ENCODE data around the gene PANK1. TPM values are rescaled to one million over a fixed set of nuclear protein-coding genes. Genes with fewer than 3 reads are reported as not detected.

PANK1 gene
- total and polyA plus RNA-seq, 3 experiments from 2014 or later, result 0.16 to 4.9 (median 3.7) TPM

DNA sequence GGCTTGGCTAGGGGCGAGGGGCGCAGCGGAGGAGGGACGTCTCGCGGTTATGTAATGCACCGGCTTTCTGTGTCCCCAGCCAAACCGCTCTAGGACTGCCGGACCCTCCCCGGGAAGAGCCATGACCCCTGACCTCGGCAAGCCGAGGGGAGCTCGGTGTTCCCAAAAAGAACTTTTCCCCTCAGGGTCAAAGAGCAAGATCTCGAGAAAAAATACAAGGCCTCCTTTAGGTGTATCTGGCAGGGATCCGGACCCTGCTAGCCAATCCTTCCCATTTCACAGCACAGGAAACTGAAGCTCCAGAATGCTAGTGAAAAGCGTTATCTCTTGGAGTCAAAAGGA lies 109.1 kb downstream of the PANK1 start:
- H3K9me3 ChIP-seq (ENCODE audit: low read length), result no peaks in the 10 kb centered on the region
- ChIA-PET POLR2A (no interaction called here), CTCF (interaction anchor here (1.0 kb wide), 1 partner anchor 9 kb away, joined by 3 read pairs; no protein-coding TSS in a partner anchor)
- no peaks in the 10 kb centered on the region for H3K36me3 ChIP-seq (ENCODE audit: insufficient read depth, low read length)
- Mint-ChIP-seq H3K4me1 (peaks cover 9 to 16% (median 10%) of the 10 kb centered on the region in 3 donors), H3K36me3 (no peaks in the 10 kb centered on the region), H3K27me3 (peaks cover 46 to 77% of the 10 kb centered on the region in 2 donors), H3K4me3 (peak overlapping the region in 3 of 7 donors; percentile 23 to 41 (median 29)), H3K27ac (peak overlapping the region in 1 of 8 donors; percentile 29), H3K9me3 (no peaks in the 10 kb centered on the region)
- no peaks in the 10 kb centered on the region for H3K4me1 ChIP-seq (ENCODE audit: insufficient read depth, low read length)
- H3K4me3 ChIP-seq (ENCODE audit: low read length), result no peak overlapping the region
- DNase-seq, result no peak
- peaks cover 6% of the 10 kb centered on the region for H3K27me3 ChIP-seq (ENCODE audit: insufficient read depth, low read length, poor library complexity, severe bottlenecking)
- H3K27ac ChIP-seq (ENCODE audit: low read depth, low read length), result no peak overlapping the region

DNA sequence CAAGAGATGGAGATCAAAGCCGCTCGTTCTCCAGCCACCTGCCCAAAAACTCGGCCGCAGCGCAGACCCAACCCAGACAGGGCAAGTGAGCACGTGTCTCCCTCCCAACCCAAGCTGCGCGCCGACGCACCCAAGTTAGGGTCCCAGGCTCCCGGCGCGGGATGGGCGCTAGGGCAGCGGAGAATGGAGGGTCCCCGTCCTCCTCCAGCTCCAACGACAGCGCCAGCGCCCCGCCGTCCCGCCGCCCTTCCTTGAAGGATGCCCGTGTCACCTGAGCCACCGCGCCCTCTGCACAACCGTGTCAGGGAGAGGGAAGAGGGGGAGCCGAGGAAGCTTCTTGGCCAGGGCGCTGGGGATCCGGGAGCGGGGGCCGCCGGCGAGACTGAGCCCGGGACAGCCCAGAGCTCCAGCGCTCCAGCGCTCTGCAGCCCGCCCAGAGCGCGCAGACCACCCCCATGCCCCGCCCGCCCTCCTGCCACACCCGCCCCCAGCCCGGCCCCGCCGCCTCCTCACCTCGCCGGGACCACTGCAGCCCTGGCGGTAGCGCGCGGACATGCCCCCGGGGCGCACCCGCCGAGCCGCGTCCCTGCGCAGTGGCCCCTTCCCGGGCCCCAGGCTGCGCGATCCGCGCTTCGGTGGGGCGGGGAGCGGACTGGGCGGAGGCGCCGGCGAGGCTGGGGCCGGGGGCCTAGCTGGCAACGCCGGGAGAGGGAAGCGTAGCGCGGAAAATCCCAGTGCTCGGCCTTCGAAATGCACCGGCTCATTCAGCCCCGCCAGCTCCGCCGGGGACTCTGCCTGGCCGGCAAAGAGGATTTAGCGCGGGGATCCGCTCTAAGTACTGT lies 109.7 kb downstream of the PANK1 start, which contains the start of gene SLC16A12:
SLC16A12 (minus strand) TSS at position 424 of the 842 bp plus-strand sequence. CDS start 73,016 bp downstream, outside the sequence.
- peak within 1 kb of the TSS in 1 of 8 donors; percentile 29 for H3K27ac Mint-ChIP-seq
- H3K9me3 Mint-ChIP-seq, result no peaks in the 10 kb centered on the region
- no peaks in the 10 kb centered on the region for H3K36me3 ChIP-seq (ENCODE audit: insufficient read depth, low read length)
- no peaks in the 10 kb centered on the region for H3K4me1 ChIP-seq (ENCODE audit: insufficient read depth, low read length)
- H3K4me3 ChIP-seq (ENCODE audit: low read length), result no peak within 1 kb of the TSS
- POLR2A ChIA-PET, result no interaction called here
- H3K27me3 ChIP-seq (ENCODE audit: insufficient read depth, low read length, poor library complexity, severe bottlenecking), result peaks cover 6% of the 10 kb centered on the region
- peaks cover 48 to 77% of the 10 kb centered on the region in 2 donors for H3K27me3 Mint-ChIP-seq
- H3K9me3 ChIP-seq (ENCODE audit: low read length), result no peaks in the 10 kb centered on the region
- H3K4me3 Mint-ChIP-seq, result peak within 1 kb of the TSS in 3 of 7 donors; percentile 23 to 41 (median 29)
- peaks cover 9 to 16% (median 10%) of the 10 kb centered on the region in 3 donors for H3K4me1 Mint-ChIP-seq
- no peaks in the 10 kb centered on the region for H3K36me3 Mint-ChIP-seq
- no peak for DNase-seq
- H3K27ac ChIP-seq (ENCODE audit: low read depth, low read length), result no peak within 1 kb of the TSS
- CTCF ChIA-PET, result interaction anchor here (1.0 kb wide), 1 partner anchor 9 kb away, joined by 3 read pairs; no protein-coding TSS in a partner anchor

DNA sequence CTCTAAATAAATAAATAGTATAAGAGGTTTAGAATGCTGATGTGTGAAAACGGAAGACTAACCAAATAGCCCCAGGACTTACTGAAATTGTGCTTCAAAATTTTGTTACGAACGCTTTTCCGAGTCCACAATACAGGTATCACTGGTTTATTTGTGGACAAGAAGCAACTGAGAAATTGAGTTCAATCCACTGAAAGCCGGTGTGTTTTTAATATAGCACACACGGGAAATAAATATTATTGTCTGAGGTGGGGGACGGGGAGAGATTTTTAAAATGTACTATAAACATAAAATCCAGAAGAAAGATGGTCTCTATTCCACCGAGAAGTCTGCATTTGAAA lies 110.2 kb downstream of the PANK1 start:
- peaks cover 9 to 16% (median 10%) of the 10 kb centered on the region in 3 donors for H3K4me1 Mint-ChIP-seq
- no peaks in the 10 kb centered on the region for H3K9me3 Mint-ChIP-seq
- ChIA-PET CTCF (no interaction called here), POLR2A (no interaction called here)
- H3K27ac Mint-ChIP-seq, result no peak overlapping the region
- Histone ChIP-seq H3K4me3 (ENCODE audit: low read length) (no peak overlapping the region), H3K9me3 (ENCODE audit: low read length) (no peaks in the 10 kb centered on the region), H3K27ac (ENCODE audit: low read depth, low read length) (no peak overlapping the region), H3K36me3 (ENCODE audit: insufficient read depth, low read length) (no peaks in the 10 kb centered on the region), H3K27me3 (ENCODE audit: insufficient read depth, low read length, poor library complexity, severe bottlenecking) (peaks cover 6% of the 10 kb centered on the region), H3K4me1 (ENCODE audit: insufficient read depth, low read length) (no peaks in the 10 kb centered on the region)
- H3K4me3 Mint-ChIP-seq, result no peak overlapping the region
- DNase-seq, result no peak
- H3K36me3 Mint-ChIP-seq, result no peaks in the 10 kb centered on the region
- H3K27me3 Mint-ChIP-seq, result peaks cover 43 to 74% of the 10 kb centered on the region in 2 donors

Other genes with a start within 250 kb of the PANK1 start
- 1 to 10 TPM; 6.2 to 6.5 TPM for gene IFIT5, start 230.7 kb downstream of the PANK1 start, total RNA-seq
- 7.9 TPM for gene IFIT5, start 230.7 kb downstream of the PANK1 start, polyA plus RNA-seq
- gene SLC16A12, start 109.6 kb downstream of the PANK1 start, total RNA-seq, result not detected
- gene SLC16A12, start 109.6 kb downstream of the PANK1 start, polyA plus RNA-seq, result not detected
- 10 to 100 TPM; 39.9 to 40.4 TPM for gene KIF20B, start 56.3 kb upstream of the PANK1 start, total RNA-seq
- gene KIF20B, start 56.3 kb upstream of the PANK1 start, polyA plus RNA-seq, result 23.8 TPM

Measured in CD8-positive, alpha-beta memory T cell (primary cell).